Retinal pigment epithelial cell (primary cell): ENCODE measurements around the gene GSTA3.

Source experiments
- DNase-seq: peaks from one replicate; pipeline ENCODE4 v3.0.0-alpha.2; 2010; ENCODE audit warnings: low read depth
- H3K4me3 ChIP-seq: 2 replicates; pipeline ENCODE4 v1.5.1; 2011; ENCODE audit warnings: mild to moderate bottlenecking, low read length, control low read depth, moderate library complexity
- CTCF ChIP-seq: conservative IDR thresholded peaks from 2 replicates; pipeline ENCODE4 v1.5.1; 2011; ENCODE audit warnings: low read depth, low read length, control low read depth, inconsistent platforms

GSTA3 gene

GRCh38 chr6:52849137-52849536 is 60.4 kb downstream of the GSTA3 start:
- no peak for DNase-seq
- TF ChIP-seq CTCF: no peak
- no peak overlapping the region for H3K4me3 ChIP-seq
